HEK293 (cell line): ENCODE data around the gene QRICH2.

Experiments
- CTCF ChIP-seq: fragments of 450-650 bp; formaldehyde crosslinking; IDR thresholded peaks from 2 replicates; pipeline ENCODE4 v1.5.1; 2016; ENCODE audit warnings: missing biosample characterization, missing genetic modification characterization
- ZNF843 ChIP-seq: fragments of 450-650 bp; formaldehyde crosslinking; IDR thresholded peaks from 2 replicates; pipeline ENCODE4 v1.5.1; 2016; ENCODE audit warnings: missing biosample characterization, missing genetic modification characterization
- ZSCAN30 ChIP-seq: fragments of 450-650 bp; IDR thresholded peaks from 2 replicates; pipeline ENCODE4 v1.5.1; 2018; ENCODE audit warnings: missing biosample characterization, mild to moderate bottlenecking, missing genetic modification characterization, moderate library complexity

- TF ChIP-seq CTCF (tag by site-specific recombination) (no peak), ZNF843 (no peak), ZSCAN30 (no peak)
Measured at GRCh38 chr17:76232342-76232741, 75.7 kb downstream of the QRICH2 start.
